GM12878 (cell line): ENCODE measurements around the gene PTCH2. TPM values are rescaled to one million over a fixed set of nuclear protein-coding genes. Genes with fewer than 3 reads are reported as not detected.

Source experiments
- CEBPZ ChIP-seq: fragments of 150-350 bp; IDR thresholded peaks from 2 replicates; pipeline ENCODE4 v1.6.1; 2016; ENCODE audit warnings: low read depth, low read length
- ESRRA ChIP-seq: IDR thresholded peaks from 2 replicates; pipeline ENCODE4 v1.6.1; 2012; ENCODE audit warnings: mild to moderate bottlenecking, low read length, improper control_type of control experiment
- HDGF ChIP-seq: fragments of 450-650 bp; IDR thresholded peaks from 2 replicates; pipeline ENCODE4 v1.6.1; 2016; ENCODE audit warnings: antibody characterized with exemption
- KAT2A ChIP-seq: conservative IDR thresholded peaks from 2 replicates; pipeline ENCODE4 v1.6.1; 2011; ENCODE audit warnings: low read depth, low read length; ENCODE audit not compliant: control insufficient read depth
- PKNOX1 ChIP-seq: fragments of 450-650 bp; IDR thresholded peaks from 2 replicates; pipeline ENCODE4 v1.6.1; 2016; ENCODE audit warnings: mild to moderate bottlenecking
- TAF1 ChIP-seq: IDR thresholded peaks from 2 replicates; pipeline ENCODE4 v1.6.1; 2011; ENCODE audit warnings: mild to moderate bottlenecking, low read depth, low read length, borderline replicate concordance
- TCF7 ChIP-seq: IDR thresholded peaks from 2 replicates; pipeline ENCODE4 v1.6.1; 2014; ENCODE audit warnings: antibody characterized with exemption, borderline replicate concordance
- ZBTB4 ChIP-seq: fragments of 450-650 bp; formaldehyde crosslinking; IDR thresholded peaks from 2 replicates; pipeline ENCODE4 v1.4.0; 2022; ENCODE audit warnings: mild to moderate bottlenecking, moderate library complexity
- polyA plus RNA-seq, 11 experiments: library from polyadenylated mRNA; depleted of rRNA in 4 of 11; unstranded in 6 of 11; stranded (reverse) in 5 of 11; fragments of >200 nt; fragmentation: Nextera tagmentation in 4 of 11; fragmentation: Illumina TruSeq in 1 of 11; extraction: Ambion mirVana in 4 of 11; extraction: Trizol in 1 of 11; gene quantifications; 1 replicate in 1 of 11; 2 replicates in 10 of 11; pipeline versions ENCODE4 v1.2.1 to v1.2.3, GENCODE V29; 2011 to 2016; ENCODE audit warnings: inconsistent platforms in 2 of 11, missing spikeins in 2 of 11, low read depth in 1 of 11
- total RNA-seq, 4 experiments: library from RNA; depleted of rRNA in 3 of 4; stranded (reverse); fragments of >200 nt in 3 of 4; fragmentation: Illumina TruSeq in 1 of 4; extraction: Trizol in 1 of 4; gene quantifications; 2 replicates each; pipeline versions ENCODE4 v1.2.1 to v1.2.3, GENCODE V29; 2013 to 2021
- TF ChIP-seq, protein P1 (sequence below): IDR thresholded peaks from 2 replicates; pipeline ENCODE4 v1.6.1; 2011; ENCODE audit warnings: borderline replicate concordance, low read depth, mild to moderate bottlenecking, moderate library complexity, mixed read lengths, low read length; ENCODE audit not compliant: insufficient read depth; ENCODE audit errors: extremely low read length
- TF ChIP-seq, protein P2 (sequence below): IDR thresholded peaks from 2 replicates; pipeline ENCODE4 v1.6.1; 2011; ENCODE audit warnings: mild to moderate bottlenecking, low read depth, low read length, moderate library complexity; ENCODE audit not compliant: insufficient replicate concordance
- TF ChIP-seq, protein P3 (sequence below): IDR thresholded peaks from 2 replicates; pipeline ENCODE4 v1.6.1; 2012; ENCODE audit warnings: mild to moderate bottlenecking, low read depth, low read length

PTCH2 gene
- total and polyA plus RNA-seq, 10 of the 15 experiments (the other 5 are each of a cell fraction or from before 2014, with no cell fraction given), result 0.03 to 8.4 (median 0.10) TPM

- TF ChIP-seq PKNOX1, result peak; percentile 74; the same call in 1 of the 2 replicates
- TF ChIP-seq, protein P1, sequence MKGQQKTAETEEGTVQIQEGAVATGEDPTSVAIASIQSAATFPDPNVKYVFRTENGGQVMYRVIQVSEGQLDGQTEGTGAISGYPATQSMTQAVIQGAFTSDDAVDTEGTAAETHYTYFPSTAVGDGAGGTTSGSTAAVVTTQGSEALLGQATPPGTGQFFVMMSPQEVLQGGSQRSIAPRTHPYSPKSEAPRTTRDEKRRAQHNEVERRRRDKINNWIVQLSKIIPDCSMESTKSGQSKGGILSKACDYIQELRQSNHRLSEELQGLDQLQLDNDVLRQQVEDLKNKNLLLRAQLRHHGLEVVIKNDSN, result no peak
- TF ChIP-seq TCF7, result no peak
- TF ChIP-seq, protein P2, sequence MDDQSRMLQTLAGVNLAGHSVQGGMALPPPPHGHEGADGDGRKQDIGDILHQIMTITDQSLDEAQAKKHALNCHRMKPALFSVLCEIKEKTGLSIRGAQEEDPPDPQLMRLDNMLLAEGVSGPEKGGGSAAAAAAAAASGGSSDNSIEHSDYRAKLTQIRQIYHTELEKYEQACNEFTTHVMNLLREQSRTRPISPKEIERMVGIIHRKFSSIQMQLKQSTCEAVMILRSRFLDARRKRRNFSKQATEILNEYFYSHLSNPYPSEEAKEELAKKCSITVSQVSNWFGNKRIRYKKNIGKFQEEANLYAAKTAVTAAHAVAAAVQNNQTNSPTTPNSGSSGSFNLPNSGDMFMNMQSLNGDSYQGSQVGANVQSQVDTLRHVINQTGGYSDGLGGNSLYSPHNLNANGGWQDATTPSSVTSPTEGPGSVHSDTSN, result peak; percentile 32
- TF ChIP-seq HDGF, result 0 out of 2 replicates have a peak, but pooled peaks have one; percentile 82
- no peak for TF ChIP-seq ESRRA
- TF ChIP-seq KAT2A, result no peak
- no peak for TF ChIP-seq TAF1
- no peak for TF ChIP-seq CEBPZ
- TF ChIP-seq ZBTB4 (CRISPR knock-in tag), result no peak
- TF ChIP-seq, protein P3, sequence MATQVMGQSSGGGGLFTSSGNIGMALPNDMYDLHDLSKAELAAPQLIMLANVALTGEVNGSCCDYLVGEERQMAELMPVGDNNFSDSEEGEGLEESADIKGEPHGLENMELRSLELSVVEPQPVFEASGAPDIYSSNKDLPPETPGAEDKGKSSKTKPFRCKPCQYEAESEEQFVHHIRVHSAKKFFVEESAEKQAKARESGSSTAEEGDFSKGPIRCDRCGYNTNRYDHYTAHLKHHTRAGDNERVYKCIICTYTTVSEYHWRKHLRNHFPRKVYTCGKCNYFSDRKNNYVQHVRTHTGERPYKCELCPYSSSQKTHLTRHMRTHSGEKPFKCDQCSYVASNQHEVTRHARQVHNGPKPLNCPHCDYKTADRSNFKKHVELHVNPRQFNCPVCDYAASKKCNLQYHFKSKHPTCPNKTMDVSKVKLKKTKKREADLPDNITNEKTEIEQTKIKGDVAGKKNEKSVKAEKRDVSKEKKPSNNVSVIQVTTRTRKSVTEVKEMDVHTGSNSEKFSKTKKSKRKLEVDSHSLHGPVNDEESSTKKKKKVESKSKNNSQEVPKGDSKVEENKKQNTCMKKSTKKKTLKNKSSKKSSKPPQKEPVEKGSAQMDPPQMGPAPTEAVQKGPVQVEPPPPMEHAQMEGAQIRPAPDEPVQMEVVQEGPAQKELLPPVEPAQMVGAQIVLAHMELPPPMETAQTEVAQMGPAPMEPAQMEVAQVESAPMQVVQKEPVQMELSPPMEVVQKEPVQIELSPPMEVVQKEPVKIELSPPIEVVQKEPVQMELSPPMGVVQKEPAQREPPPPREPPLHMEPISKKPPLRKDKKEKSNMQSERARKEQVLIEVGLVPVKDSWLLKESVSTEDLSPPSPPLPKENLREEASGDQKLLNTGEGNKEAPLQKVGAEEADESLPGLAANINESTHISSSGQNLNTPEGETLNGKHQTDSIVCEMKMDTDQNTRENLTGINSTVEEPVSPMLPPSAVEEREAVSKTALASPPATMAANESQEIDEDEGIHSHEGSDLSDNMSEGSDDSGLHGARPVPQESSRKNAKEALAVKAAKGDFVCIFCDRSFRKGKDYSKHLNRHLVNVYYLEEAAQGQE, result no peak
Measured at GRCh38 chr1:44802306-44803061, 40.6 kb downstream of the PTCH2 start (continued).
